Caco-2 (cell line): ENCODE measurements around the gene CLK3. TPM values are rescaled to one million over a fixed set of nuclear protein-coding genes. Genes with fewer than 3 reads are reported as not detected.

ENCODE experiments used
- BruUV-seq: library from RNA; stranded (reverse); fragments of 400-500 nt; replicated peaks from 2 replicates; lab custom pipeline; 2021; lab: Mats Ljungman, UMichigan
- CTCF ChIA-PET: fragments of 300-600 bp; sonication (Branson Sonifier 250); formaldehyde crosslinking; loops from one replicate; lab custom pipeline; 2022; ENCODE audit warnings: antibody characterized with exemption; lab: Charles Lee
- POLR2A ChIA-PET: fragments of 300-600 bp; sonication (Branson Sonifier 250); formaldehyde crosslinking; loops from one replicate; lab custom pipeline; 2022; ENCODE audit warnings: antibody characterized with exemption; lab: Charles Lee
- DNase-seq, 2 experiments: peaks; one replicate each; pipeline versions ENCODE4 v3.0.0 to v3.0.0-alpha.2; 2020 to 2022
- H3K27me3 ChIP-seq: replicated peaks from 2 replicates; pipeline ENCODE4 v1.6.0; 2011; ENCODE audit warnings: low read length; ENCODE audit not compliant: control insufficient read depth, insufficient read depth
- H3K36me3 ChIP-seq: 2 replicates; pipeline ENCODE4 v1.5.1; 2011; ENCODE audit warnings: low read length; ENCODE audit not compliant: control insufficient read depth, insufficient read depth
- H3K4me1 ChIP-seq: fragments of 250-450 bp; sonication (Bioruptor Pico); 2 replicates; pipeline ENCODE4 v1.5.1; 2020; ENCODE audit warnings: mild to moderate bottlenecking
- H3K4me3 ChIP-seq: 2 replicates; pipeline ENCODE4 v1.5.1; 2011; ENCODE audit warnings: low read depth, mild to moderate bottlenecking, control low read depth, low read length
- H3K9me3 ChIP-seq: fragments of 250-450 bp; sonication (Bioruptor Pico); 2 replicates; pipeline ENCODE4 v1.5.1; 2020; ENCODE audit warnings: mild to moderate bottlenecking, moderate library complexity
- H3K27ac Mint-ChIP-seq: one replicate; pipeline ENCODE4 v1.8.0; 2022; ENCODE audit warnings: mixed read lengths; ENCODE audit not compliant: unreplicated experiment
- H3K27me3 Mint-ChIP-seq: one replicate; pipeline ENCODE4 v1.8.0; 2022; ENCODE audit warnings: mixed read lengths; ENCODE audit not compliant: insufficient read depth, unreplicated experiment
- H3K36me3 Mint-ChIP-seq: one replicate; pipeline ENCODE4 v1.8.0; 2022; ENCODE audit warnings: mild to moderate bottlenecking, mixed read lengths; ENCODE audit not compliant: insufficient read depth, unreplicated experiment
- H3K4me1 Mint-ChIP-seq: one replicate; pipeline ENCODE4 v1.8.0; 2022; ENCODE audit warnings: low read depth, mixed read lengths; ENCODE audit not compliant: unreplicated experiment
- H3K4me3 Mint-ChIP-seq: one replicate; pipeline ENCODE4 v1.8.0; 2022; ENCODE audit warnings: mild to moderate bottlenecking, moderate library complexity, mixed read lengths; ENCODE audit not compliant: unreplicated experiment
- H3K9me3 Mint-ChIP-seq: one replicate; pipeline ENCODE4 v1.8.0; 2022; ENCODE audit warnings: mixed read lengths; ENCODE audit not compliant: unreplicated experiment
- CTCF ChIP-seq, 2 experiments: fragments of 200-600 bp in 1 of 2; IDR thresholded peaks; 1 replicate in 1 of 2; 2 replicates in 1 of 2; pipeline versions ENCODE4 v1.5.1 to v1.8.0; 2011 to 2022; ENCODE audit warnings: antibody characterized with exemption in 1 of 2, control low read depth in 1 of 2, inconsistent platforms in 1 of 2, low read depth in 1 of 2, low read length in 1 of 2, mild to moderate bottlenecking in 1 of 2, moderate library complexity in 1 of 2; ENCODE audit not compliant: insufficient read depth in 1 of 2, severe bottlenecking in 1 of 2, unreplicated experiment in 1 of 2
- intact Hi-C: fragments of 100-400 bp; cut with micrococcal nuclease; formaldehyde crosslinking; loops from one replicate; pipeline ENCODE4 v1.10.0; 2022; ENCODE audit not compliant: unreplicated experiment
- total RNA-seq: library from RNA; stranded (reverse); gene quantifications from 2 replicates; pipeline ENCODE4 v1.2.3, GENCODE V29; 2022

The CLK3 gene
- total RNA-seq, 1 experiment from 2014 or later, result 54.5 TPM

- Mint-ChIP-seq H3K9me3 (no peaks in the 10 kb centered on the region), H3K27ac (no peak overlapping the region), H3K4me1 (peaks cover 11% of the 10 kb centered on the region), H3K36me3 (peaks cover 99% of the 10 kb centered on the region), H3K27me3 (no peaks in the 10 kb centered on the region), H3K4me3 (no peak overlapping the region)
- no peak for DNase-seq
- H3K4me3 ChIP-seq, result no peak overlapping the region
- no peaks in the 10 kb centered on the region for H3K9me3 ChIP-seq
- TF ChIP-seq CTCF (IDR thresholded peaks at IDR 0.05; ENCODE audit: insufficient read depth in 1 of 2, low read depth in 1 of 2, low read length in 1 of 2, severe bottlenecking in 1 of 2, unreplicated experiment in 1 of 2), result no peak
- ChIA-PET POLR2A (no interaction called here), CTCF (interaction anchor here (1.2 kb wide), 1 partner anchor 143 kb away, joined by 4 read pairs; no protein-coding TSS in a partner anchor)
- H3K27me3 ChIP-seq, result no peaks in the 10 kb centered on the region
- intact Hi-C loops, result no loop called here
- H3K36me3 ChIP-seq, result peaks cover 12% of the 10 kb centered on the region
- H3K4me1 ChIP-seq, result no peaks in the 10 kb centered on the region
- no TSS peak for BruUV-seq
Observed at GRCh38 chr15:74626336-74626735, 10.7 kb downstream of the CLK3 start.

GRCh38 chr15:74626752-74627692 lies 11.4 kb downstream of the CLK3 start:
- TF ChIP-seq CTCF (IDR thresholded peaks at IDR 0.05; ENCODE audit: insufficient read depth in 1 of 2, low read depth in 1 of 2, low read length in 1 of 2, severe bottlenecking in 1 of 2, unreplicated experiment in 1 of 2), result no peak
- BruUV-seq, result no TSS peak
- no peaks in the 10 kb centered on the region for H3K27me3 ChIP-seq
- ChIA-PET POLR2A (no interaction called here), CTCF (interaction anchor here (0.9 to 1.2 kb wide), 3 partner anchors 10 to 245 kb away, joined by 3 to 4 read pairs (median 3); no protein-coding TSS in a partner anchor)
- Mint-ChIP-seq H3K27ac (no peak overlapping the region), H3K9me3 (no peaks in the 10 kb centered on the region), H3K4me1 (peaks cover 11% of the 10 kb centered on the region), H3K36me3 (peaks cover 99% of the 10 kb centered on the region), H3K4me3 (no peak overlapping the region), H3K27me3 (no peaks in the 10 kb centered on the region)
- no peak for DNase-seq
- no peaks in the 10 kb centered on the region for H3K4me1 ChIP-seq
- peaks cover 12% of the 10 kb centered on the region for H3K36me3 ChIP-seq
- intact Hi-C loops, result no loop called here
- H3K9me3 ChIP-seq, result no peaks in the 10 kb centered on the region
- H3K4me3 ChIP-seq, result no peak overlapping the region

- ChIA-PET CTCF (no interaction called here), POLR2A (no interaction called here)
- Histone ChIP-seq H3K27me3 (no peaks in the 10 kb centered on the region), H3K4me1 (no peaks in the 10 kb centered on the region), H3K4me3 (no peak overlapping the region), H3K9me3 (no peaks in the 10 kb centered on the region), H3K36me3 (peaks cover 10% of the 10 kb centered on the region)
- DNase-seq, result no peak
- BruUV-seq, result no TSS peak
- H3K9me3 Mint-ChIP-seq, result no peaks in the 10 kb centered on the region
- H3K4me1 Mint-ChIP-seq, result peaks cover 11% of the 10 kb centered on the region
- TF ChIP-seq CTCF (IDR thresholded peaks at IDR 0.05; ENCODE audit: insufficient read depth in 1 of 2, low read depth in 1 of 2, low read length in 1 of 2, severe bottlenecking in 1 of 2, unreplicated experiment in 1 of 2), result no peak
- intact Hi-C loops, result no loop called here
- peaks cover 99% of the 10 kb centered on the region for H3K36me3 Mint-ChIP-seq
- no peak overlapping the region for H3K4me3 Mint-ChIP-seq
- H3K27me3 Mint-ChIP-seq, result no peaks in the 10 kb centered on the region
- H3K27ac Mint-ChIP-seq, result peak overlapping the region; percentile 72
Observed at GRCh38 chr15:74627766-74628165, 12.1 kb downstream of the CLK3 start.
